ENCODE data around the gene GALNT16.

DNA sequence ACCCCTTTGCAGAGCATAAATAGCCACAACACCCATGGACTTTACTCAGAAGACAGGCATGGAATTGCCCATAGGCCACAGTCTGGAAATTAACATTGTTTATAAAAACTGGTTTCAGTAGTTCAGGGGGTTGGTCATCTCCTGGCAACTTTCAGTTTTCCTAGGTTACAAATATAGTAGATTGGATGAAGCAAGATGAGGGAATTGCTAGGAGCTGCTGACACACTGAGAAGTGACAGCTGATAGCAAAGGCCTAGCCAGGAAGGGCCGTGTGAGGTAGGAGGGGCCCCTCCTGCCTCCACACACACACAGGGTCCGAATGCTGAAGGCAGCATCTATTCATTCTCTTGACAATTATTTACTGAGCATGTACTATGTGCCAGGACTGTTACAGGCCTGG lies 8.3 kb downstream of the GALNT16 start:
- TF ChIP-seq EZH2 (IDR thresholded peaks at IDR 0.05; ENCODE audit: low read length) = no peak
- TF ChIP-seq, protein P1, sequence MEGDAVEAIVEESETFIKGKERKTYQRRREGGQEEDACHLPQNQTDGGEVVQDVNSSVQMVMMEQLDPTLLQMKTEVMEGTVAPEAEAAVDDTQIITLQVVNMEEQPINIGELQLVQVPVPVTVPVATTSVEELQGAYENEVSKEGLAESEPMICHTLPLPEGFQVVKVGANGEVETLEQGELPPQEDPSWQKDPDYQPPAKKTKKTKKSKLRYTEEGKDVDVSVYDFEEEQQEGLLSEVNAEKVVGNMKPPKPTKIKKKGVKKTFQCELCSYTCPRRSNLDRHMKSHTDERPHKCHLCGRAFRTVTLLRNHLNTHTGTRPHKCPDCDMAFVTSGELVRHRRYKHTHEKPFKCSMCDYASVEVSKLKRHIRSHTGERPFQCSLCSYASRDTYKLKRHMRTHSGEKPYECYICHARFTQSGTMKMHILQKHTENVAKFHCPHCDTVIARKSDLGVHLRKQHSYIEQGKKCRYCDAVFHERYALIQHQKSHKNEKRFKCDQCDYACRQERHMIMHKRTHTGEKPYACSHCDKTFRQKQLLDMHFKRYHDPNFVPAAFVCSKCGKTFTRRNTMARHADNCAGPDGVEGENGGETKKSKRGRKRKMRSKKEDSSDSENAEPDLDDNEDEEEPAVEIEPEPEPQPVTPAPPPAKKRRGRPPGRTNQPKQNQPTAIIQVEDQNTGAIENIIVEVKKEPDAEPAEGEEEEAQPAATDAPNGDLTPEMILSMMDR (optimal IDR thresholded peaks at IDR 0.05 in 1 of 3, IDR thresholded peaks at IDR 0.05 in 1 of 3, conservative IDR thresholded peaks at IDR 0.05 in 1 of 3; ENCODE audit: extremely low read depth in 1 of 3, insufficient read depth in 2 of 3, low read length in 3 of 3) = no peak
